HepG2 (cell line): ENCODE results near the gene SLC27A1. TPM values are rescaled to one million over a fixed set of nuclear protein-coding genes. Genes with fewer than 3 reads are reported as not detected.

ENCODE experiments used
- BORCS8-MEF2B ChIP-seq: sonication (generic); formaldehyde crosslinking; IDR thresholded peaks from 2 replicates; pipeline ENCODE4 v1.8.0; 2022; ENCODE audit warnings: mild to moderate bottlenecking, missing genetic modification reagents
- ELF4 ChIP-seq: sonication (generic); formaldehyde crosslinking; IDR thresholded peaks from 2 replicates; pipeline ENCODE4 v1.5.0; 2020; ENCODE audit warnings: missing genetic modification reagents, mild to moderate bottlenecking, moderate library complexity, borderline replicate concordance
- GLI4 ChIP-seq: sonication (generic); formaldehyde crosslinking; IDR thresholded peaks from 2 replicates; pipeline ENCODE4 v1.5.1; 2020; ENCODE audit warnings: missing genetic modification reagents, mild to moderate bottlenecking, moderate library complexity, borderline replicate concordance
- HNRNPL ChIP-seq: fragments of 200-400 bp; formaldehyde crosslinking; IDR thresholded peaks from 2 replicates; pipeline ENCODE4 v1.6.1; 2017; ENCODE audit warnings: mild to moderate bottlenecking, low read depth, low read length
- JUN ChIP-seq: sonication (generic); formaldehyde crosslinking; IDR thresholded peaks from 2 replicates; pipeline ENCODE4 v1.4.0; 2020; ENCODE audit warnings: mild to moderate bottlenecking, missing genetic modification reagents
- KAT7 ChIP-seq: IDR thresholded peaks from 2 replicates; pipeline ENCODE4 v1.6.1; 2018; ENCODE audit warnings: borderline replicate concordance, missing compliant biosample characterization
- KDM3A ChIP-seq: IDR thresholded peaks from 2 replicates; pipeline ENCODE4 v1.6.1; 2018; ENCODE audit warnings: low read depth, missing compliant biosample characterization
- PAF1 ChIP-seq: IDR thresholded peaks from 2 replicates; pipeline ENCODE4 v1.6.1; 2016; ENCODE audit warnings: missing genetic modification reagents, missing compliant biosample characterization
- PATZ1 ChIP-seq: sonication (generic); formaldehyde crosslinking; IDR thresholded peaks from 2 replicates; pipeline ENCODE4 v1.4.0; 2020; ENCODE audit warnings: missing genetic modification reagents
- PCBP1 ChIP-seq: fragments of 200-400 bp; formaldehyde crosslinking; IDR thresholded peaks from 2 replicates; pipeline ENCODE4 v1.6.1; 2017; ENCODE audit warnings: mild to moderate bottlenecking, low read depth, low read length, borderline replicate concordance
- REPIN1 ChIP-seq: sonication (generic); formaldehyde crosslinking; IDR thresholded peaks from 2 replicates; pipeline ENCODE4 v1.8.0; 2022; ENCODE audit warnings: missing genetic modification reagents, low read depth, mild to moderate bottlenecking, borderline replicate concordance
- SALL1 ChIP-seq: sonication (generic); formaldehyde crosslinking; IDR thresholded peaks from 2 replicates; pipeline ENCODE4 v1.8.0; 2022; ENCODE audit warnings: mild to moderate bottlenecking, missing genetic modification reagents
- SRSF4 ChIP-seq: fragments of 200-400 bp; formaldehyde crosslinking; IDR thresholded peaks from one replicate; pipeline ENCODE4 v1.6.1; 2018; ENCODE audit warnings: mild to moderate bottlenecking, low read depth, low read length, moderate library complexity; ENCODE audit not compliant: poor library complexity, severe bottlenecking
- SRY ChIP-seq: sonication (generic); formaldehyde crosslinking; IDR thresholded peaks from 2 replicates; pipeline ENCODE4 v1.8.0; 2022; ENCODE audit warnings: mild to moderate bottlenecking, missing genetic modification reagents
- TRIM24 ChIP-seq: sonication (generic); formaldehyde crosslinking; IDR thresholded peaks from 2 replicates; pipeline ENCODE4 v1.8.0; 2022; ENCODE audit warnings: mild to moderate bottlenecking, missing genetic modification reagents
- ZFP41 ChIP-seq: sonication (generic); formaldehyde crosslinking; IDR thresholded peaks from 2 replicates; pipeline ENCODE4 v1.4.0; 2020; ENCODE audit warnings: mild to moderate bottlenecking, missing genetic modification reagents, borderline replicate concordance
- ZNF580 ChIP-seq: IDR thresholded peaks from 2 replicates; pipeline ENCODE4 v1.6.1; 2016; ENCODE audit warnings: low read depth, borderline replicate concordance
- polyA plus RNA-seq, 8 experiments: library from polyadenylated mRNA; depleted of rRNA in 3 of 8; stranded (reverse) in 7 of 8; unstranded in 1 of 8; fragments of >200 nt; fragmentation: Illumina TruSeq in 4 of 8; extraction: Trizol in 4 of 8; gene quantifications; 2 replicates each; pipeline versions ENCODE4 v1.2.1 to v1.2.3, GENCODE V29; 2011 to 2016; ENCODE audit warnings: low read depth in 4 of 8, missing spikeins in 1 of 8, mixed read lengths in 1 of 8; ENCODE audit not compliant: insufficient read depth in 1 of 8
- total RNA-seq, 5 experiments: library from RNA; depleted of rRNA; stranded (reverse); fragments of >200 nt; fragmentation: Illumina TruSeq; extraction: Trizol; gene quantifications; 2 replicates each; pipeline ENCODE4 v1.2.3, GENCODE V29; 2016; ENCODE audit warnings: low read depth in 1 of 5

Gene SLC27A1
- total and polyA plus RNA-seq, 2 of the 13 experiments (the other 11 are each of a cell fraction or from before 2014, with no cell fraction given): 4.1 to 8.8 TPM

- TF ChIP-seq ELF4 (CRISPR knock-in tag): no peak
- no peak for TF ChIP-seq GLI4 (CRISPR knock-in tag)
- TF ChIP-seq ZNF580: peak; percentile 79; the same call in 1 of the 2 replicates
- no peak for TF ChIP-seq KAT7 (CRISPR knock-in tag)
- TF ChIP-seq PAF1 (CRISPR knock-in tag): 0 out of 2 replicates have a peak, but pooled peaks have one; percentile 53
- TF ChIP-seq SRY (CRISPR knock-in tag): 0 out of 2 replicates have a peak, but pooled peaks have one; percentile 38
- TF ChIP-seq PATZ1 (CRISPR knock-in tag): peak; percentile 64
- TF ChIP-seq SRSF4: no peak
- no peak for TF ChIP-seq JUN (CRISPR knock-in tag)
- TF ChIP-seq BORCS8-MEF2B (CRISPR knock-in tag): no peak
- 0 out of 2 replicates have a peak, but pooled peaks have one; percentile 61 for TF ChIP-seq KDM3A
- no peak for TF ChIP-seq ZFP41 (CRISPR knock-in tag)
- TF ChIP-seq HNRNPL: peak; percentile 95
- no peak for TF ChIP-seq PCBP1
- peak; percentile 32; the same call in 1 of the 2 replicates for TF ChIP-seq REPIN1 (CRISPR knock-in tag)
- TF ChIP-seq TRIM24 (CRISPR knock-in tag): no peak
- peak; percentile 40; the same call in 1 of the 2 replicates for TF ChIP-seq SALL1 (CRISPR knock-in tag)
Observed at GRCh38 chr19:17496337-17496997, 26.1 kb downstream of the SLC27A1 start (continued).
